HFFc6 (cell line): Measurements from ENCODE around the gene CMBL. TPM values are rescaled to one million over a fixed set of nuclear protein-coding genes. Genes with fewer than 3 reads are reported as not detected.

Experiments
- DNase-seq: peaks from one replicate; pipeline ENCODE4 v3.0.0-alpha.2; 2018
- H3K27ac Mint-ChIP-seq: 2 replicates; pipeline ENCODE4 v1.8.0; 2020; ENCODE audit warnings: mild to moderate bottlenecking, mixed read lengths
- H3K27me3 Mint-ChIP-seq: 2 replicates; pipeline ENCODE4 v1.8.0; 2021; ENCODE audit warnings: mild to moderate bottlenecking, moderate library complexity, mixed read lengths; ENCODE audit not compliant: insufficient read depth
- H3K36me3 Mint-ChIP-seq: 2 replicates; pipeline ENCODE4 v1.8.0; 2021; ENCODE audit warnings: low read depth, mixed read lengths
- H3K4me1 Mint-ChIP-seq: 2 replicates; pipeline ENCODE4 v1.8.0; 2020; ENCODE audit warnings: low read depth, mixed read lengths
- H3K4me3 Mint-ChIP-seq: 2 replicates; pipeline ENCODE4 v1.8.0; 2020; ENCODE audit warnings: mild to moderate bottlenecking, moderate library complexity, mixed read lengths
- H3K9me3 Mint-ChIP-seq: 2 replicates; pipeline ENCODE4 v1.8.0; 2020; ENCODE audit warnings: mild to moderate bottlenecking, mixed read lengths
- CTCF ChIP-seq: fragments of 200-600 bp; sonication (generic); IDR thresholded peaks from 2 replicates; pipeline ENCODE4 v1.5.0; 2021; ENCODE audit warnings: antibody characterized with exemption, mild to moderate bottlenecking
- long read RNA-seq: library from polyadenylated mRNA; unstranded; transcript quantifications from one replicate; pipeline ENCODE4 v2.0.0, GENCODE V29; 2019
- total RNA-seq, 6 experiments: library from RNA; stranded (reverse); fragmentation: NEBNext Ultra II Directional; extraction: Animal tissue kit (Norgen Biotek cat#: 25700); gene quantifications; 2 replicates in 1 of 6; 3 replicates in 5 of 6; pipeline ENCODE4 v1.2.3, GENCODE V29; 2021

Gene CMBL
- 10 to 100 TPM; 30.2 to 39.0 (median 38.0) TPM for total RNA-seq
- long read RNA-seq, transcript CMBL-201 (6 exons, 2,335 nt), result major isoform, 67 of 216 reads
- long read RNA-seq, partial matches to known transcripts, result 122 of 216 reads
- long read RNA-seq, other reads (novel, unspliced or antisense), result 25 of 216 reads

GRCh38 chr5:10307206-10308148, at the start of gene CMBL:
TSS of gene CMBL (minus strand) at chr5:10307902. CDS start at chr5:10290762, 17,140 bp downstream.
- H3K36me3 Mint-ChIP-seq, result no peaks in the 10 kb centered on the region; the same call in 1 of the 2 replicates
- TF ChIP-seq CTCF, result no peak
- no peaks in the 10 kb centered on the region for H3K9me3 Mint-ChIP-seq
- peak within 1 kb of the TSS; percentile 73 for H3K27ac Mint-ChIP-seq
- H3K4me1 Mint-ChIP-seq, result peaks cover 54% of the 10 kb centered on the region
- DNase-seq, result peak; percentile 16
- peaks cover 2% of the 10 kb centered on the region; the same call in 1 of the 2 replicates for H3K27me3 Mint-ChIP-seq
- peak within 1 kb of the TSS; percentile 94 for H3K4me3 Mint-ChIP-seq

- Mint-ChIP-seq H3K36me3 (peaks cover 19% of the 10 kb centered on the region), H3K4me3 (peak overlapping the region; percentile 98), H3K4me1 (peaks cover 56% of the 10 kb centered on the region), H3K27ac (peak overlapping the region; percentile 98), H3K27me3 (peaks cover 2% of the 10 kb centered on the region; the same call in 1 of the 2 replicates), H3K9me3 (no peaks in the 10 kb centered on the region)
- peak; percentile 76 for DNase-seq
- peak; percentile 11; the same call in 1 of the 2 replicates for TF ChIP-seq CTCF
These were observed 47.6 kb upstream of the CMBL start for GRCh38 chr5:10355071-10355889.

DNA sequence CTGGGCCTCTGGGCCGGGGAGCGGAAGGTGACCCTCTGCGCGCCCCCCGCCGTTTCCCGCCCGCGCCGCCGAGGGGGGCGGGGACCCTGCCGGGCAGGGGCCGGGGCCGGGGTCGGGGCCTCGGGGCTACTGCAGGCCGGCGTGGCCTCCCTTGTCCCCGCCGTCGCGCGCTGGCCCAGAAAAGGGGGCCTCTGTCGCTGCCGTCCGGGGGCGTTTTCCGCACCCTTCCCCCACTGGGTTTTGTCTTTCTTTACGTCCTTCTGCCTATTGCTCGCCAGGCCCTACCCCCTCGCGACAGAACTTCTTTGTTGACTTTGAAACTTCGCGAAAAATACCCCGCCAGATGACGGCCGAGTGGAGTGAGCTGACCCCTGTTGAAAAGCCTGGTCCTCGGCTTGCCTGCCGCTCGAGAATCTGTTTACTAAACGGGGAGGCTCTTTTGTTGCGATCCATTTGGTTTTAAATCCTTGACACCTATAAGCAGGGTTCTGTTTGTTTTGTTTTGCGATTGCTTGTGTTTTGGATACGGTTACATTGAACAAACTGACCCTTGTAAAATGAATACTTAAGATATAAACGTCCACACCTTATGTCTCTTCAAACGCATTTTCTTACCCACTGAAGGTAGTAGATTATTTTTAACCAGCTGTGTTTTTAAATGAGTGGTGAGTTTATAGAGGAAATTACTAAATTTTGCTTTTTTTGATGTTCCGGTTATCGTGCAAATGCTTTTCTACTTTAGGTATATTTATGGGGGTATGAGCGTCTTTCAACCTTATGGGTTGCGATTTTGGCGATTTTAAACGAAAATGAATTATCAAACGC, 46.6 kb upstream of the CMBL start:
- Mint-ChIP-seq H3K27ac (peak overlapping the region; percentile 98), H3K27me3 (peaks cover 2% of the 10 kb centered on the region; the same call in 1 of the 2 replicates), H3K4me1 (peaks cover 56% of the 10 kb centered on the region), H3K4me3 (peak overlapping the region; percentile 98), H3K36me3 (peaks cover 19% of the 10 kb centered on the region), H3K9me3 (no peaks in the 10 kb centered on the region)
- DNase-seq, result no peak
- TF ChIP-seq CTCF, result no peak

- Mint-ChIP-seq H3K4me1 (peaks cover 51% of the 10 kb centered on the region), H3K36me3 (peaks cover 19% of the 10 kb centered on the region), H3K4me3 (peak within 1 kb of the TSS; percentile 98), H3K27ac (peak within 1 kb of the TSS; percentile 98), H3K27me3 (peaks cover 2% of the 10 kb centered on the region; the same call in 1 of the 2 replicates), H3K9me3 (no peaks in the 10 kb centered on the region)
- DNase-seq, result peak; percentile 88
- no peak for TF ChIP-seq CTCF
These were observed 45.7 kb upstream of the CMBL start, which contains the start of gene MARCHF6 for GRCh38 chr5:10353241-10354047. TSS of gene MARCHF6 (plus strand) at chr5:10353695. CDS start at chr5:10353899, 204 bp downstream.
